ENCODE data around the gene PRELID3B.
A peak's percentile ranks its signal among the peaks of the same experiment; 100 is the strongest.
"Not testable (repeated sequence)": the region's sequence is repeated elsewhere in the genome, so short reads cannot be mapped to it uniquely, and the experiment has no call there.

Gene PRELID3B

GRCh38 chr20:59015411-59015810, 27.2 kb downstream of the PRELID3B start:
- TF ChIP-seq CTCF (conservative IDR thresholded peaks at IDR 0.05; ENCODE audit: low read depth, low read length) = no peak
- H3K4me3 ChIP-seq (ENCODE audit: low read length) = no peak overlapping the region
- no peak for DNase-seq (ENCODE audit: low read depth)

- no peak for TF ChIP-seq CTCF (conservative IDR thresholded peaks at IDR 0.05; ENCODE audit: low read depth, low read length)
- DNase-seq (ENCODE audit: low read depth) = no peak
- H3K4me3 ChIP-seq (ENCODE audit: low read length) = no peak overlapping the region
These were observed 27.8 kb downstream of the PRELID3B start for GRCh38 chr20:59014680-59015389.

GRCh38 chr20:59013959-59014608, 28.5 kb downstream of the PRELID3B start:
- DNase-seq (ENCODE audit: low read depth) = no peak
- no peak overlapping the region for H3K4me3 ChIP-seq (ENCODE audit: low read length)
- TF ChIP-seq CTCF (conservative IDR thresholded peaks at IDR 0.05; ENCODE audit: low read depth, low read length) = no peak

- no peak for DNase-seq (ENCODE audit: low read depth)
- TF ChIP-seq CTCF (conservative IDR thresholded peaks at IDR 0.05; ENCODE audit: low read depth, low read length) = no peak
- H3K4me3 ChIP-seq (ENCODE audit: low read length) = no peak overlapping the region
These were observed 29.3 kb downstream of the PRELID3B start for GRCh38 chr20:59013031-59013951.

GRCh38 chr20:59011874-59012157, 30.8 kb downstream of the PRELID3B start:
- not testable (repeated sequence) for H3K4me3 ChIP-seq (ENCODE audit: low read length); DNase-seq (ENCODE audit: low read depth)

GRCh38 chr20:59010995-59011873, 31.4 kb downstream of the PRELID3B start:
- no peak overlapping the region for H3K4me3 ChIP-seq (ENCODE audit: low read length)
- TF ChIP-seq CTCF (conservative IDR thresholded peaks at IDR 0.05; ENCODE audit: low read depth, low read length) = no peak
- peak; percentile 74 for DNase-seq (ENCODE audit: low read depth)
